ENCODE results near the gene SPDYE6.
"Not testable (repeated sequence)": the region's sequence is repeated elsewhere in the genome, so short reads cannot be mapped to it uniquely, and the experiment has no call there.

Gene SPDYE6

GRCh38 chr7:102313997-102314780, 42.1 kb downstream of the SPDYE6 start:
- no peak for DNase-seq

GRCh38 chr7:102312317-102312716, 43.9 kb downstream of the SPDYE6 start:
- DNase-seq, result no peak

- no peak for DNase-seq
Observed at GRCh38 chr7:102310414-102310815, 45.8 kb downstream of the SPDYE6 start.

GRCh38 chr7:102306916-102307677, 49.1 kb downstream of the SPDYE6 start:
- DNase-seq, result peak; percentile 43

GRCh38 chr7:102305414-102306268, 50.6 kb downstream of the SPDYE6 start:
- DNase-seq, result no peak

- DNase-seq, result no peak
Observed at GRCh38 chr7:102304668-102305067, 51.6 kb downstream of the SPDYE6 start.

GRCh38 chr7:102303669-102304422, 52.4 kb downstream of the SPDYE6 start:
- DNase-seq, result peak; percentile 17

GRCh38 chr7:102302025-102302424, 54.2 kb downstream of the SPDYE6 start:
- DNase-seq, result no peak

- not testable (repeated sequence) for DNase-seq
Observed at GRCh38 chr7:102301367-102301766, 54.9 kb downstream of the SPDYE6 start.

- no peak for DNase-seq
Observed at GRCh38 chr7:102300643-102301221, 55.5 kb downstream of the SPDYE6 start.

GRCh38 chr7:102297487-102298218, 58.6 kb downstream of the SPDYE6 start:
- no peak for DNase-seq

- no peak for DNase-seq
Observed at GRCh38 chr7:102296514-102296913, 59.7 kb downstream of the SPDYE6 start.

GRCh38 chr7:102296179-102296438, 60.1 kb downstream of the SPDYE6 start:
- DNase-seq, result peak; percentile 43

All from NCI-H2227 treated with DMSO at 0.1 percent for 48 hours (cell line).